SK-N-SH (cell line): ENCODE results near the gene ZSCAN18. TPM values are rescaled to one million over a fixed set of nuclear protein-coding genes. Genes with fewer than 3 reads are reported as not detected.

Experiments
- CTCF ChIA-PET: fragments of 300-600, 350-600 bp; formaldehyde crosslinking; extraction: SDS; loops from one replicate; lab custom pipeline; 2021; lab: Yijun Ruan, JAX
- POLR2A ChIA-PET: fragments of 350-600 bp; sonication (Branson Sonifier 250); formaldehyde crosslinking; extraction: SDS; loops from one replicate; lab custom pipeline; 2020; ENCODE audit warnings: antibody characterized with exemption, inconsistent platforms; lab: Yijun Ruan, JAX
- DNase-seq: peaks from one replicate; pipeline ENCODE4 v3.0.0; 2012
- H2AFZ ChIP-seq: fragments of 200-600 bp; sonication (generic); 2 replicates; pipeline ENCODE4 v1.8.1; 2016; ENCODE audit warnings: antibody characterized with exemption, mild to moderate bottlenecking, low read depth
- H3F3A ChIP-seq: fragments of 200-600 bp; sonication (generic); replicated peaks from 2 replicates; pipeline ENCODE3; 2016; ENCODE audit warnings: antibody characterized with exemption, mild to moderate bottlenecking; ENCODE audit not compliant: insufficient read depth
- H3K27ac ChIP-seq, 2 experiments: fragments of 200-500 bp in 1 of 2; fragments of 200-600 bp in 1 of 2; sonication (Bioruptor generic) in 1 of 2; sonication (generic), shearing (Covaris generic) in 1 of 2; 2 replicates each; pipeline versions ENCODE4 v1.5.1 to v1.6.1; 2014 to 2016; ENCODE audit warnings: low read depth in 2 of 2, inconsistent platforms in 1 of 2, low read length in 1 of 2, mild to moderate bottlenecking in 1 of 2, mixed read lengths in 1 of 2
- H3K27me3 ChIP-seq: fragments of 200-600 bp; sonication (generic), shearing (Covaris generic); 2 replicates; pipeline ENCODE4 v1.6.1; 2016; ENCODE audit warnings: mixed run types; ENCODE audit not compliant: insufficient read depth
- H3K36me3 ChIP-seq, 2 experiments: fragments of 200-500 bp in 1 of 2; fragments of 200-600 bp in 1 of 2; sonication (Bioruptor generic) in 1 of 2; sonication (generic) in 1 of 2; replicated peaks in 1 of 2; 2 replicates each; pipeline versions ENCODE3 to v1.5.1; 2014 to 2016; ENCODE audit warnings: low read length in 1 of 2, mild to moderate bottlenecking in 1 of 2; ENCODE audit not compliant: insufficient read depth in 2 of 2, control insufficient read depth in 1 of 2
- H3K4me1 ChIP-seq, 2 experiments: fragments of 200-500 bp in 1 of 2; fragments of 200-600 bp in 1 of 2; sonication (Bioruptor generic) in 1 of 2; sonication (generic), shearing (Covaris generic) in 1 of 2; 2 replicates each; pipeline versions ENCODE4 v1.5.1 to v1.6.1; 2014 to 2016; ENCODE audit warnings: low read depth in 1 of 2, low read length in 1 of 2, mixed run types in 1 of 2; ENCODE audit not compliant: insufficient read depth in 2 of 2, control insufficient read depth in 1 of 2
- H3K4me2 ChIP-seq: fragments of 200-600 bp; sonication (generic), shearing (Covaris generic); 2 replicates; pipeline ENCODE4 v1.6.1; 2017; ENCODE audit warnings: mixed run types
- H3K4me3 ChIP-seq, 2 experiments: fragments of 200-500 bp in 1 of 2; fragments of 200-600 bp in 1 of 2; sonication (Bioruptor generic) in 1 of 2; sonication (generic), shearing (Covaris generic) in 1 of 2; 2 replicates each; pipeline versions ENCODE4 v1.5.1 to v1.8.1; 2014 to 2016; ENCODE audit warnings: low read depth in 2 of 2, inconsistent platforms in 1 of 2, low read length in 1 of 2, mild to moderate bottlenecking in 1 of 2, mixed read lengths in 1 of 2, moderate library complexity in 1 of 2
- H3K79me2 ChIP-seq: fragments of 200-600 bp; sonication (generic); 2 replicates; pipeline ENCODE4 v1.8.1; 2017; ENCODE audit warnings: mild to moderate bottlenecking; ENCODE audit not compliant: insufficient read depth
- H3K9ac ChIP-seq: fragments of 200-600 bp; sonication (generic); 2 replicates; pipeline ENCODE4 v1.6.1; 2017; ENCODE audit warnings: mixed run types
- H3K9me2 ChIP-seq: fragments of 200-600 bp; sonication (generic); 2 replicates; pipeline ENCODE4 v1.6.1; 2017; ENCODE audit warnings: mixed run types
- H3K9me3 ChIP-seq: fragments of 200-600 bp; sonication (generic); 2 replicates; pipeline ENCODE4 v1.6.1; 2017; ENCODE audit warnings: mixed run types, mild to moderate bottlenecking, moderate library complexity
- H4K20me1 ChIP-seq: fragments of 200-600 bp; sonication (generic); 2 replicates; pipeline ENCODE4 v1.6.1; 2017; ENCODE audit warnings: mild to moderate bottlenecking, mixed run types; ENCODE audit not compliant: insufficient read depth
- CHD2 ChIP-seq: fragments of 150-350 bp; IDR thresholded peaks from 2 replicates; pipeline ENCODE4 v1.6.1; 2018; ENCODE audit warnings: low read length; ENCODE audit not compliant: partially characterized antibody
- EP300 ChIP-seq, 2 experiments: IDR thresholded peaks; 2 replicates each; pipeline versions ENCODE4 v1.4.0 to v1.6.1; 2012; ENCODE audit warnings: borderline replicate concordance in 1 of 2, low read depth in 1 of 2, low read length in 1 of 2
- FOSL2 ChIP-seq: IDR thresholded peaks from 2 replicates; pipeline ENCODE4 v1.4.0; 2012; ENCODE audit warnings: low read depth, mild to moderate bottlenecking, moderate library complexity, borderline replicate concordance
- FOXJ3 ChIP-seq: sonication (generic); formaldehyde crosslinking; IDR thresholded peaks from 2 replicates; pipeline ENCODE4 v1.5.1; 2020; ENCODE audit warnings: mild to moderate bottlenecking, missing genetic modification reagents
- FOXM1 ChIP-seq: IDR thresholded peaks from 2 replicates; pipeline ENCODE4 v1.4.0; 2012; ENCODE audit warnings: low read depth, mild to moderate bottlenecking
- GABPA ChIP-seq: IDR thresholded peaks from 2 replicates; pipeline ENCODE4 v1.4.0; 2012; ENCODE audit warnings: low read depth, mild to moderate bottlenecking
- GATA2 ChIP-seq: sonication (generic); formaldehyde crosslinking; IDR thresholded peaks from 2 replicates; pipeline ENCODE4 v1.5.0; 2020; ENCODE audit warnings: mild to moderate bottlenecking, missing genetic modification reagents
- JUND ChIP-seq: IDR thresholded peaks from 2 replicates; pipeline ENCODE4 v1.4.0; 2012
- MEF2A ChIP-seq: IDR thresholded peaks from 2 replicates; pipeline ENCODE4 v1.4.0; 2012; ENCODE audit warnings: low read depth, borderline replicate concordance
- NRF1 ChIP-seq: IDR thresholded peaks from 2 replicates; pipeline ENCODE4 v1.6.1; 2012; ENCODE audit warnings: low read depth, mild to moderate bottlenecking, low read length
- PBX3 ChIP-seq: IDR thresholded peaks from 2 replicates; pipeline ENCODE4; 2012
- RAD21 ChIP-seq: IDR thresholded peaks from 2 replicates; pipeline ENCODE4 v1.6.1; 2012; ENCODE audit warnings: mild to moderate bottlenecking, low read length
- RCOR1 ChIP-seq: fragments of 150-350 bp; IDR thresholded peaks from 2 replicates; pipeline ENCODE4 v1.6.1; 2017; ENCODE audit warnings: antibody characterized with exemption, low read length
- RXRA ChIP-seq: IDR thresholded peaks from 2 replicates; pipeline ENCODE4 v1.4.0; 2012; ENCODE audit warnings: low read depth, mild to moderate bottlenecking, borderline replicate concordance
- SMC3 ChIP-seq: IDR thresholded peaks from 2 replicates; pipeline ENCODE4 v1.6.1; 2012; ENCODE audit warnings: low read depth, low read length, improper control_type of control experiment
- TAF1 ChIP-seq: IDR thresholded peaks from 2 replicates; pipeline ENCODE4 v1.6.1; 2012; ENCODE audit warnings: low read depth, mild to moderate bottlenecking, low read length, moderate library complexity, borderline replicate concordance
- TCF12 ChIP-seq: IDR thresholded peaks from 2 replicates; pipeline ENCODE4 v1.4.0; 2012
- TEAD4 ChIP-seq: IDR thresholded peaks from 2 replicates; pipeline ENCODE4 v1.4.0; 2012; ENCODE audit warnings: mild to moderate bottlenecking, borderline replicate concordance; ENCODE audit not compliant: insufficient read depth
- YY1 ChIP-seq: IDR thresholded peaks from 2 replicates; pipeline ENCODE4 v1.4.0; 2012; ENCODE audit warnings: low read depth, mild to moderate bottlenecking
- WGBS: methylation state at CpG from one replicate; pipeline ENCODE4 v1.1.6; 2017; ENCODE audit warnings: low lambda C conversion rate; 5-methylcytosine and 5-hydroxymethylcytosine counted together
- polyA plus RNA-seq, 3 experiments: library from polyadenylated mRNA; depleted of rRNA; stranded (reverse); fragments of >200 nt; gene quantifications; 2 replicates each; pipeline ENCODE4 v1.2.3, GENCODE V29; 2012
- TF ChIP-seq, protein P1 (sequence below): fragments of 150-350 bp; IDR thresholded peaks from 2 replicates; pipeline ENCODE4 v1.6.1; 2017; ENCODE audit warnings: antibody characterized with exemption, low read length, low read depth, borderline replicate concordance

Gene ZSCAN18
- polyA plus RNA-seq, 1 of the 3 experiments (the other 2 are of a cell fraction): 26.7 TPM

DNA sequence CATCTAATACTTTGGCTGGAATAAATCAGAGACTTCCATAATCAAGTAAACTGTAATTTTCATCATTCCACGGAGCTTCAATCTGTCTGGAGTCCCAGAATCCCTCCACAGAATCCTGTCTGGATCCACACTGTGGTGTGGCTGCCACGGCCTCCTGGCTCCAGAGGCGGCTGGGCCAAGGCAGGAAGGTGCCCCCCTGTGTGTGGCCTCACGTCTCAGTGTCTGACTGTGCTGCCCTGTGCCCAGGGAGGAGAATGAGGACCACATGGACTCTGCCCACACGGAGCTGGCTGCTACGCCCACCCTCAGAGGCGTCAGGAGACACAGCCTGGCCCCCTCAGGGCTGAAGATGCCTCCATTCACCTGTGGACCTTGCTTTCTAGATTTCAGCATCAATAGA, 51.2 kb downstream of the ZSCAN18 start:
- Histone ChIP-seq H3K27me3 (no peaks in the 10 kb centered on the region), H3K9me2 (no peaks in the 10 kb centered on the region), H4K20me1 (no peaks in the 10 kb centered on the region), H3K27ac (no peak overlapping the region), H3K4me1 (no peaks in the 10 kb centered on the region), H3F3A (no peaks in the 10 kb centered on the region), H3K4me2 (no peak overlapping the region), H2AFZ (no peak overlapping the region), H3K36me3 (no peaks in the 10 kb centered on the region), H3K79me2 (no peaks in the 10 kb centered on the region), H3K4me3 (no peak overlapping the region), H3K9ac (no peak overlapping the region), H3K9me3 (no peaks in the 10 kb centered on the region)
- WGBS: 0% methylated on average over 2 of the region's 7 CpGs
- DNase-seq: no peak
- no peak for TF ChIP-seq RXRA
- no peak for TF ChIP-seq CHD2
- TF ChIP-seq TEAD4: no peak
- TF ChIP-seq JUND: no peak
- no peak for TF ChIP-seq YY1
- TF ChIP-seq PBX3: no peak
- ChIA-PET CTCF (no interaction called here), POLR2A (interaction anchor here (1.2 kb wide), 1 partner anchor 12 kb away, joined by 3 read pairs; the partner anchor contains the start of gene ZNF135)

DNA sequence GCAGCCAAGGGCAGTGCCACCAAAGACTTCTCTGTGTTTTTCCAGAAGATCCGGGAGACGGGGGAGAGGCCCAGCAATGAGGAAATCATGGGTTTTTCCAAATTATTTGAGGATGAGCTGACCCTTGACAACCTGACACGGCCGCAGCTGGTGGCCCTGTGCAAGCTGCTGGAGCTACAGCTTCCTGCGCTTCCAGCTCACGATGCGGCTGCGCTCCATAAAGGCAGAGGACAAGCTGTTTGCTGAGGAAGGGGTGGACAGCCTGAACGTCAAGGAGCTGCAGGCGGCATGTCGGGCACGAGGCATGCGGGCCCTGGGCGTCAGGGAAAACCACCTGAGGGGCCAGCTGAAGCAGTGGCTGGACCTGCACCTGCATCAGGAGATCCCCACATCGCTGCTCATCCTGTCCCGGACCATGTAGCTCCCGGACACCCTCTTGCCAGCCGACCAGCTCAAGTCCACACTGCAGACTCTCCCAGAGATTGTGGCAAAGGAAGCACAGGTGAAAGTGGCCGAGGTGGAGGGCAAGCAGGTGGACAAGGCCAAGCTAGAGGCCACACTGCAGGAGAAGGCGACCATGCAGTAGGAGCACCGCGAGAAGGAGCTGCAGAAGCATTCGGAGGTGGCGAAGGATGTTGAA, 52.5 kb downstream of the ZSCAN18 start:
- CTCF ChIA-PET: interaction anchor here (0.8 kb wide), 1 partner anchor 17 kb away, joined by 3 read pairs; no protein-coding TSS in a partner anchor
- POLR2A ChIA-PET: interaction anchor here (1.2 kb wide), 1 partner anchor 14 kb away, joined by 3 read pairs; the partner anchor contains the start of gene ZNF135
- 27% methylated on average over 15 of the region's 24 CpGs for WGBS

More for the DNA sequence above, 52.5 kb downstream of the ZSCAN18 start:
- Histone ChIP-seq H3K27ac (no peak overlapping the region), H3K9me3 (no peaks in the 10 kb centered on the region), H3K4me3 (no peak overlapping the region), H3K9ac (no peak overlapping the region), H3K9me2 (no peaks in the 10 kb centered on the region), H3K4me1 (no peaks in the 10 kb centered on the region), H2AFZ (no peak overlapping the region), H3K27me3 (no peaks in the 10 kb centered on the region), H3F3A (no peaks in the 10 kb centered on the region), H3K4me2 (no peak overlapping the region), H3K79me2 (no peaks in the 10 kb centered on the region), H4K20me1 (no peaks in the 10 kb centered on the region), H3K36me3 (no peaks in the 10 kb centered on the region)
- DNase-seq: no peak
- TF ChIP-seq TAF1 (no peak), NRF1 (no peak), TCF12 (no peak), RAD21 (no peak), FOSL2 (no peak), GATA2 (CRISPR knock-in tag) (no peak), MEF2A (no peak), FOXJ3 (no peak), RXRA (no peak), CHD2 (no peak), EP300 (IDR thresholded peaks at IDR 0.05; ENCODE audit: borderline replicate concordance in 1 of 2, low read depth in 1 of 2, low read length in 1 of 2) (no peak), RCOR1 (no peak), YY1 (no peak), SMC3 (no peak), GABPA (no peak), FOXM1 (no peak)
- TF ChIP-seq, protein P1, sequence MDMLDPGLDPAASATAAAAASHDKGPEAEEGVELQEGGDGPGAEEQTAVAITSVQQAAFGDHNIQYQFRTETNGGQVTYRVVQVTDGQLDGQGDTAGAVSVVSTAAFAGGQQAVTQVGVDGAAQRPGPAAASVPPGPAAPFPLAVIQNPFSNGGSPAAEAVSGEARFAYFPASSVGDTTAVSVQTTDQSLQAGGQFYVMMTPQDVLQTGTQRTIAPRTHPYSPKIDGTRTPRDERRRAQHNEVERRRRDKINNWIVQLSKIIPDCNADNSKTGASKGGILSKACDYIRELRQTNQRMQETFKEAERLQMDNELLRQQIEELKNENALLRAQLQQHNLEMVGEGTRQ: no peak
